Superior temporal gyrus (tissue), 1 donor: ENCODE data around the gene ST14.

Source experiments
- DNase-seq: peaks from one replicate; pipeline ENCODE4 v3.0.0-alpha.2; 2016; ENCODE audit errors: extremely low spot score

ST14 gene

GRCh38 chr11:130208241-130209127 is 48.9 kb downstream of the ST14 start:
- DNase-seq, result no peak

GRCh38 chr11:130209128-130209932 is 49.7 kb downstream of the ST14 start:
- DNase-seq, result no peak

GRCh38 chr11:130209954-130210854 is 50.6 kb downstream of the ST14 start:
- no peak for DNase-seq

GRCh38 chr11:130211144-130211543 is 51.6 kb downstream of the ST14 start:
- no peak for DNase-seq

- no peak for DNase-seq
Measured at GRCh38 chr11:130211781-130212401, 52.3 kb downstream of the ST14 start.

GRCh38 chr11:130212431-130212961 is 52.9 kb downstream of the ST14 start:
- DNase-seq, result no peak

- peak; percentile 83 for DNase-seq
Measured at GRCh38 chr11:130213143-130213978, 53.8 kb downstream of the ST14 start.

- no peak for DNase-seq
Measured at GRCh38 chr11:130213979-130214281, 54.3 kb downstream of the ST14 start.

- no peak for DNase-seq
Measured at GRCh38 chr11:130214861-130215530, 55.4 kb downstream of the ST14 start.

GRCh38 chr11:130215531-130216220 is 56.1 kb downstream of the ST14 start:
- DNase-seq, result no peak

GRCh38 chr11:130216221-130216550 is 56.6 kb downstream of the ST14 start:
- DNase-seq, result no peak

- no peak for DNase-seq
Measured at GRCh38 chr11:130216591-130217132, 57.1 kb downstream of the ST14 start.

GRCh38 chr11:130217133-130218031 is 57.8 kb downstream of the ST14 start:
- DNase-seq, result no peak

- DNase-seq, result no peak
Measured at GRCh38 chr11:130218501-130219070, 59.0 kb downstream of the ST14 start.

- no peak for DNase-seq
Measured at GRCh38 chr11:130219148-130219547, 59.6 kb downstream of the ST14 start.

- DNase-seq, result no peak
Measured at GRCh38 chr11:130220311-130221035, 60.9 kb downstream of the ST14 start.
